NCI-H1930 (cell line): ENCODE measurements around the gene SLC25A26.
A peak's percentile ranks its signal among the peaks of the same experiment; 100 is the strongest.
"Not testable (repeated sequence)": the region's sequence is repeated elsewhere in the genome, so short reads cannot be mapped to it uniquely, and the experiment has no call there.

Experiments
- DNase-seq, 2 experiments: peaks; one replicate each; lab custom pipeline; 2025; lab: John Stamatoyannopoulos, UW

SLC25A26 gene

DNA sequence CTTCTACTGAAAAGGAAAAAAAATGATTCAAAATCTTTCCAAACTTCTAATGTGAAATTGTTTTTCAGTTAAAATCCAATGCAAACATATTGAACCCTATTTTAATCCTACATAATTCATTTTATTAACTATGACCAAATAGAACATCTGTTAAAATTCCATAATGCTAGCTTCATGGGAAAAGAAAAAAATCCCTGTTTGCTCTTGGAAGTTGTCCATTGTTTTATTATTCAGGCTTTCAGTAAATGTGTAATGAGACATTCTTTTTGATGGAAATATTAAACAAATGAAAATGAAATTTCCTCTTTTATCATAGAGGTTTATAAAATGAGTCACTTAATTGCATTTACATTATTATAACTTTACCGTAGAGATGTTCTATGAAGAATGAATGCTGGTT, 49.5 kb downstream of the SLC25A26 start:
- no peak for DNase-seq

DNA sequence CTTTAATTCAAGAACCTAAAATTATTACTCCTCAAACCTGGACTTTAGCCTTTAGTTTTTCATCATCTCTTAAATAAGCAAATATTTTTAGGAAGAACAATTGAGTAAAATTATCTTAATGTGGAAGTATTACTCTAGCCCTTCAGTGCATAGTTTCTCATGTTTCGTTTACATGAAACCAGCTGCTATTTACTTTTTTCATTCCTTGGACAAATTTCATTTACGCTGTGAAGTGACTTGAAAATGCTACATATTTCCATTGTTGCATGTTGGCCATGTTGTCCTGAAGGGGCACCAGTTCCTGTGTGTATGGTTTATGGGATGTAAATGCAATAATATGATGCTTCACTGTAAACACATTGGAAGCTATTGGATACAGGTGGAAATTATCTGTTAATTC, 49.9 kb downstream of the SLC25A26 start:
- DNase-seq = no peak

DNA sequence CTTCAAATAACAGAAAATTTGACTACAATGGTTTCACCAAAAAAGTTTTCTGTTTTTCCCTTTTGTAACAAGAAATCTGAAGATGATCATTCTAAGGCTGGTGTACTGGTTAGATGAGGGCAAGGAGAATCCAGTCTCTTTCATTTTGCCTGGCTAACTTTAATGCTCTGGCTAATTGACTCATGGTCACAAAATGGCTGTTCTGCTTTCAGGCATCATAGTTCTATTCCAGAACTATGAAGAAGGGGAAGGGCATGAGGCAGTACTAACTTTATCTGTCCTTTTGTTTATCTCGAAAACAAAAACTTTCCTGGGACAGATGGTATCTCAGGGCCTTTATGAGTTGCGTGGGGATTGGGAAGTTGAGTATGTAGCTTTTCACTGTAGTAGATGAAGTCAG, 50.4 kb downstream of the SLC25A26 start:
- DNase-seq = no peak

DNA sequence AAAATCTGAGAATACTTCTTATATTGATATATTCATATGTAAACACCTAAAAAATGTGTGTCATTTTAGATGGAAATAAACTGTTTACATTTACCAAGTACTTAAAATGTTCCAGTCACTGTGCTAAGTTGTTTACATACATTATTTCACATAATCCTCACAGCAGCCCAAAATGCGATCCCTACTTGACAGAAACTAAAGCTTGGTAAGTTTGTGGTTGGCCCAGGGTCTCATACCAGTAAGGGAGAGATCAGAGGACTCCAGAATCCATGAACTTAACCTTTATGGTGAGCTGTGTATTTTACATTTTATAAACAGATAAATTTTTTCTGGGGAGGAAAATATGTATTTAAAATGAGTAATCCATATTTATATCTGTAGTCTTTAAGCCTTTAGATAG, 51.2 kb downstream of the SLC25A26 start:
- DNase-seq = no peak

DNA sequence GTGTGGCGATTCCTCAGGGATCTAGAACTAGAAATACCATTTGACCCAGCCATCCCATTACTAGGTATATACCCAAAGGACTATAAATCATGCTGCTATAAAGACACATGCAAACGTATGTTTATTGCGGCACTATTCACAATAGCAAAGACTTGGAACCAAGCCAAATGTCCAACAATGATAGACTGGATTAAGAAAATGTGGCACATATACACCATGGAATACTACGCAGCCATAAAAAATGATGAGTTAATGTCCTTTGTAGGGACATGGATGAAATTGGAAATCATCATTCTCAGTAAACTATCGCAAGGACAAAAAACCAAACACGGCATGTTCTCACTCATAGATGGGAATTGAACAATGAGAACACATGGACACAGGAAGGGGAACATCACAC, 54.0 kb downstream of the SLC25A26 start:
- not testable (repeated sequence) for DNase-seq

DNA sequence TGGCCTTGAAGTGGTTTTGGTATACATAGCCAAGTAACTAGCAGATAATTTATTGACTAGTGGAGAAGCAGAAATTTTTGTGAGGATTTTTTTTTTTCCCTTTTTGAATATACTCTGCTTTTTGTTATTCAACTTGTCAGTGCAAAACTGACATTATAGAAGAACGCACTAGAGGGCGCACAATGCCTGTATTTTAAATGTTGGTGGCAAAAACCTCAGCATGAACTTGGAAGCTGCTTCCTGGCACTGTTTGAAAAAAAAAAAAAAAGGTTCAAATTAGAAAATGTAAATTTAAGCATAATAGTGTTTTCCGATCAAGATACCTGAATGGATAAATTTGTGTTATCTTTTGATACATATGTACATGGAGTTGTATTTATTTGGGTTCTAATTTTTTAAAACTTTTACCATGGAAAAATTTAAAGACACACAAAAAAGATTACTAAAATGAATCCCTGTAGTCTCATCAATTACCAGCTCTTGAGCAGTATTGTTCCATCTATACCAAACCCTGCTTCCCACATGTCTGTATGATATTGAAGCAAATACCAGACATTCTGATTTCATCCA, 56.0 kb downstream of the SLC25A26 start:
- peak in 1 of 2 experiments; percentile 26 for DNase-seq

DNA sequence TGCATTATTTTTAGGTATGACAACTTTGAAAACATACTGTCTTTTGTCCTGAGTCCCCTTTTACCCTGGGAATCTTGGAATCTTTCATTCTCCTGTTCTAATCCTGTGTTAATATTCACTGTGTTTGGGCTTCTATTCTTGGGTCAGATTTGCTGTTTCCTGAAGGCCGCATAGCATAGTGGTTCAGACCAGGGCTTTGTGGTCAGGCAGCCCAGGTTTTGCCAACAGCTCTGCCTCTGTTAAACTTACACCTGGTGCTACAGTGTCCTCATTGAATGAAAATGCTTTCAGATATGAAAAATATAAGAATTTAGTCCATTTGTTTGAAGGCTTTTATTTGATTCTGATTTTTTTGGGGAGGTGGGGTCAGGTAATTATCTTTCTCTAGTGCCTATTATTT, 58.4 kb downstream of the SLC25A26 start:
- no peak for DNase-seq

DNA sequence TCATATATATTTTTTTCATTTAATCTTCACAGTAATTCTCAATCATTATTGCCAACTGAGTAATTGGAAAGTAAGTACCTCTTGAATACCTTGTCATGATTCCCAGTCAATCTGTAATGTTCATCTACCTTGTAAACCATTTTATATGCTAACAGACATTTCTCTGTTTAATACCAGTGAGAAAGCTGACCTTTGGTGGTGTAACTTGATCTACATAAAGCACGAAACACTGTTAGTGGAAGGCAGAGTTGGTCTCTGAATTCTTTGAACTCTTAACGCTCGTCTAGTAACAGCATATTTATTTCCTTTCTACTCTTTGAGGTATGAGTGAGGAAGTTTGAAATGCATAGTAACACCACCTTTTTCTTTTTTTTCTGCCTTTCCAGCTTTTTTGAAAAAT, 59.5 kb downstream of the SLC25A26 start:
- no peak for DNase-seq

DNA sequence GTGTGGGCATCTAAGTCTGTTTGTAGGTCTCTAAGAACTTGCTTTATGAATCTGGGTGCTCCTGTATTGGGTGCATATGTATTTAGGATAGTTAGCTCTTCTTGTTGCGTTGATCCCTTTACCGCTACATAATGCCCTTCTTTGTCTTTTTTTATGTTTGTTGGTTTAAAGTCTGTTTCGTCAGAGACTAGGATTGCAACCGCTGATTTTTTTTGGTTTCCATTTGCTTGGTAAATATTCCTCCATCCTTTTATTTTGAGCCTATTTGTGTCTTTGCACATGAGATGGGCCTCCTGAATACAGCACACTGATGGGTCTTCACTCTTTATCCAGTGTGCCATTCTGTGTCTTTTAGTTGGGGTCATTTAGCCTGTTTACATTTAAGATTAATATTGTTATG, 71.1 kb downstream of the SLC25A26 start:
- DNase-seq = not testable (repeated sequence)

DNA sequence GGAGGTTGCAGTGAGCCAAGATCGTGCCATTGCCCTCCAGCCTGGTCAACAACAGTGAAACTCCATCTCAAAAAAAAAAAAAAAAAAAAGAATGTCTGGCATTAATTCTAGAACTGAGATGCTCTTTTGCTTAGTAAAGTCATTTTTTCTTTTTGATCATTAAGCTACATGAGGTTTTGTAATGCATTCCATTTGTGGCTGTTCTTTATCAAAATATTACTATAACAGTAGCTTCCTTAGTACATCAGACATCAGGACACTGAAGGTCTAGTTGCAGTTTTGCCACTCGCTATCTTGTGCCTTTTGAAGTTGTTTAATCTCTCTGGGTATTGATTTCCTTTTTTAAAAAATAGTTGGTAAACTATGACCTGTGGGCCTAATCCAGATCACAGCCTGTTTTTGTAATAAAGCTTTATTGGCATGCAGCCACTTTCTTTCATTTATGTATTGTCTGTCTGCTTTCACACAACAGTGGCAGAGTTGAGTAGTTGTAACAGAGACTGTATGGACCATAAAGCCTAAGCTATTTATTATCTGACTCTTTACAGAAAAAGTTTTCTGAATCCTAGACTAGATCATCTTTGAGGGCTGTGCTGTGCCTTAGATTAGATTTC, 76.6 kb downstream of the SLC25A26 start:
- no peak for DNase-seq

DNA sequence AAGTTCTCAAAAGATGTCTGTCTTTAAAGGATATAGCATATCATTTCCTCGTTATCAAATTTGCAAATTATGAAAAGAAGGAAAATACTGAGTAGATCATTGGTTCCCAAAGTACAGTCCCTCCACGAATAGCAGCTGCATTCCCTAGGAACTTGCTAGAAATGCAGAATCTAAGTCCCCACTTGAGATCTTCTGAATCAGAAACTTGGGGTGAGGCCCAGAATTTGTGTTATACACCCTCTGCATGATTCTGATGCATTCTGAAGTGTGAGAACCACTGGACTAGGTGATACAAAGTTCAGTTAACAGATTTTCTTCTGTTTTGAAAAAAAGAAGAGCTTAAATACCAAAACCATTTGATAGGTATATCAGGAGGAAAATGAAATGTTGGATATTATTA, 77.1 kb downstream of the SLC25A26 start:
- DNase-seq = no peak

DNA sequence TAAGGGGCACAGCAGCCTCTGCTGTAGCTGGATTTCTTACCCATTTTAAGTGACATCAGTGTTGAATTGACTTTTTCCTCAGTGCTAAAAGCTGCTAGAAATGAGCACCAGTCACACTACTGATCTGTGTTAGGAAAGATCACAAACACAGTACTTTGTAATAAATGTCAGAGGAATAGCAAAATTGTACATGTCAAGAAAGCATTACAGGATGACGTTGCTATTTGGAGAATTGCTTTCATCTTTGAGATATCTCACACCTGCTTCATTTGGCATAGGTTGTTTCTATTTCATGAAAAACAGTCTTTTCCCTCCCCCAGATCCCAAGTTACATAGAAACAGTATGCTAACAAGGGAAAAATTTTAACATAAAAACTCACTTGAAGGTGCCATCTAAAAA, 77.8 kb downstream of the SLC25A26 start:
- no peak for DNase-seq

DNA sequence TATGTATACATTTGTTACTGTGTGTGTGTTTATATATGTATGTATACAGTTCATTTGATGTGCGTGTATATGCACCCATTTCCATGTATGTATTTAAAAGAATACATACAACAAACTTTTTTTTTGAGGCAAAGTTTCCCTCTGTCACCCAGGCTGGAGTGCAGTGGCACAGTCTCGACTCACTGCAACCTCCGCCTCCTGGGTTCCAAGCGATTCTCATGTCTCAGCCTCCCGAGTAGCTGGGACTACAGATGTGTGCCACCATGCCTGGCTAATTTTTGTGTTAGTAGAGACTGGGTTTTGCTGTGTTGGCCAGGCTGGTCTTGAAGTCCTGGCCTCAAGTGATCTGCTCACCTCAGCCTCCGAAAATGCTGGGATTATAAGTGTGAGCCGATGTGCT, 78.3 kb downstream of the SLC25A26 start:
- not testable (repeated sequence) for DNase-seq

DNA sequence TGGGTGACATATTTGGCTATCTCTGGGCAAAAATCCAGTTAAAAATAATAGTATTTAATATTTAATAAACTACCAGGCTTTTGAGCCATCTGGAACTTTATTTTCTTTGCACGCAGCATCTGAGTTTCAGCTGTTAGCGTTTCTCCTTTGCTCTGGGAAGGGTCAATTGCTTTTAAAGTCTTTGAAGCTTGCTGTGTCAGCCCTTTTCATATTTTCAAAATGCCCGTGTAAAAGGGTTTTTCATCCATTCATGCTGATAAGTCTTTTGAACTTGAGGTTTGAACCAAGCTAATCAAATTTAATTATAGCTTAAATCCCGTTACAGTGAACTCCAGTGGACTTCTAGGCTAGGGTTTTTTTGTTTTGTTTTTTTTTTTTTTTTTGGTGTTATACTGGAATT, 79.1 kb downstream of the SLC25A26 start:
- DNase-seq = no peak

DNA sequence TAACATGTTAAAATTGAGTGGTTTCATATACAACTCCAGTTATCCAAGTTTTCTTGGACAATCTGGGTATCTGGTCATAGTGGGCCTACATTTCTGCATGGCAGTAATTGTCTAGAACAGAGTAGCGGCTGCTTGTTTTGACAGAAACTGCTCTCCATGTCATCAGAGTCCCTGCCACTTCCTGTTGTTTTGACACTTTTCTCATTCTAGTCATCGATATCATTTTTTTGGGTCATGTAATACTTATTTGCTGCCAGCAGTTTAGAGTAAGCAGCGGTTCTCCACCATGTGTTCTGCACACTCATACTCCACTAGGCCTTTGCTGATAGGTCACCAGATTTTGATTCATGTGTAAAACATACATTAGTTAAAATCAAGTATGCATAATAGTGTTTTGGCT, 81.5 kb downstream of the SLC25A26 start:
- no peak for DNase-seq

DNA sequence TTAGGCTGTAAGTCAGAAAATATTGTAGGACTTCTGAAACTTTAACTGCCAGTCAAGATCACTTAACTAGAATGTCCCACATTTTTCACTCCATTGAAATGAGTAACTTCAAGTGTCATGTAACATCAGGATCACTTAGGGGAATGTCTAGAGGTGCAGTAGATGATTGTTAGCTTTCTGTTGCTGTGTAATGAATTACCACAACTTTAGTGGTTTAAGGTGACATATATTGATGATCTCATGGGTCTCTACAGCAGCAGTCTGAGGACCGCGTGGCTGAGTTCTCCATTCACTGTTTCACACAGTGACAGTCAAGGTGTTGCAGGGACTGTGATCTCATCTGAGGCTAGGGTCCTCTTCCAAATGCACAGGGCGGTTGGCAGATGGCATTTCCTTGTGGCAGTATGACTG, 82.7 kb downstream of the SLC25A26 start:
- DNase-seq = no peak

DNA sequence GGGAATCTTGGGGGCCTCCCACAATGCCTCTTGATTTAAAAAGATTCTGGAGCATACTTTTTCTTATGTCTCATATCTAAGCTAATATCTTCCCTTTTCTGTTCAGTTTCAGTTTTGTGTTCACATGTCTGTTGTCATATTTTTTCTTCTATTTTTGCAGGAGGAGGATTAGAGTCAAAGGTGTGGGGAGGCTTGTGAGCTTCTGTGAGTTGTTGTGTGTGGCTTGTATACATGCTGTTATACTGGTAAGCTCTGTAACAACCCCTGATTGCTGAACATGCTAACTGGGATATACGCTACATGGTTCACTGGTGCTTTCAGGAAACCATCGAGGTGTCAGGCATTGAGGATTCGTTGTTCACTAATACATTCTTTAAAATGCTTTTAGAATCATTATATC, 83.5 kb downstream of the SLC25A26 start:
- DNase-seq = no peak

DNA sequence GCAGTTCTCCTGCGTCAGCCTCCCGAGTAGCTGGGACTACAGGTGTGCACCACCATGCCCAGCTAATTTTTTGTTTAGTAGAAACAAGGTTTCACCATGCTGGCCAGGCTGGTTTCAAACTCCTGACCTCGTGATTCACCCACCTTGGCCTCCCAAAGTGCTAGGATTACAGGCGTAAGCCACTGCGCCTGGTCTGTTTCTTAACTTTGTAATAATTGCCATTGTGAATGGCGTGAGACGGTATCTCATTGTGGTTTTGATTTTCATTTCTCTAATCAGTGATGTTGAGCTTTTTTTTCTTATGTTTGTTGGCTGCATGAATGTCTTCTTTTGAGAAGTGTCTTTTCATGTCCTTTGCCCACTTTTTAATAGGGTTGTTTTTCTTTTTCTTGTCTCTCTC, 85.3 kb downstream of the SLC25A26 start:
- DNase-seq = not testable (repeated sequence)

DNA sequence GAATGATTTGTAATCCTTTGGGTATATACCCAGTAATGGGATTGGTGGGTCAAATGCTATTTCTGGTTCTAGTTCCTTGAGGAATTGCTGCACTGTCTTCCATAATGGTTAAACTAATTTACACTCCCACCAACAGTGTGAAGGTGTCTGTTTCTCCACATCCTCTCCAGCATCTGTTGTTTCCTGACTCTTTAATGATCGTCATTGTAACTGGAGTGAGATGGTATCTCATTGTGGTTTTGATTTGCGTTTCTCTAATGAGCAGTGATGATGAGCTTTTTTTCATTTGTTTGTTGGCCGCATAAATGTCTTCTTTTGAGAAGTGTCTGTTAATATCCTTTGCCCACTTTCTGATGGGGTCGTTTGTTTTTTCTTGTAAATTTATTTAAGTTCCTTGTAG, 86.2 kb downstream of the SLC25A26 start:
- DNase-seq = not testable (repeated sequence)

DNA sequence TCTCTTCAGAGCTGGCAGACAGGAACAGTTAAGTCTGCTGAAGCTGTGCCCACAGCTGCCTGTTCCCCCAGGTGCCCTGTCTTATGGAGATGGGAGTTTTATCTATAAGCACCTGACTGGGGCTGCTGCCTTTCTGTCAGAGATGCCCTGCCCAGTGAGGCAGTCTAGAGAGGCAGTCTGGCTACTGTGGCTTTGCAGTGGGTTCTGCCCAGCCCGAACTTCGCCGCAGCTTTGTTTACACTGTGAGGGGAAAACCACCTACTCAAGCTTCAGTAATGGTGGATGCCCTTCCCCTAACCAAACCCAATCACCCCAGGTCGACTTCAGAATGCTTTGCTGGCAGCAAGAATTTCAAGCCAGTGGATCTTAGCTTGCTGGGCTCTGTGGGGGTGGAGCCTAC, 91.2 kb downstream of the SLC25A26 start:
- DNase-seq = no peak

DNA sequence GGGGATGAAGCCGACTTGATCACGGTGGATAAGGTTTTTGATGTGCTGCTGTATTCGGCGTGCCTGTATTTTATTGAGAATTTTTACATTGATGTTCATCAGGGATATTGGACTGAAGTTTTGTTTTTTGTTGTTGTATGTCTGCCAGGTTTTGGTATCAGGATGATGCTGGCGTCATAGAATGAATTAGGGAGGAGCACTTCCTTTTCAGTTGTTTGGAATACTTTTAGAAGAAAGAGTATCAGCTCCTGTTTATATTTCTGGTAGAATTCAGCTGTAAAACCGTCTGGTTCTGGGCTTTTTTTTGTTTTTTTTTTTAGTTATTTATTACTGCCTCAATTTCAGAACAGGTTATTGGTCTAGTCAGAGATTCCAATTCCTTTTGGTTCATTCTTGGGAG, 93.7 kb downstream of the SLC25A26 start:
- DNase-seq = no peak

DNA sequence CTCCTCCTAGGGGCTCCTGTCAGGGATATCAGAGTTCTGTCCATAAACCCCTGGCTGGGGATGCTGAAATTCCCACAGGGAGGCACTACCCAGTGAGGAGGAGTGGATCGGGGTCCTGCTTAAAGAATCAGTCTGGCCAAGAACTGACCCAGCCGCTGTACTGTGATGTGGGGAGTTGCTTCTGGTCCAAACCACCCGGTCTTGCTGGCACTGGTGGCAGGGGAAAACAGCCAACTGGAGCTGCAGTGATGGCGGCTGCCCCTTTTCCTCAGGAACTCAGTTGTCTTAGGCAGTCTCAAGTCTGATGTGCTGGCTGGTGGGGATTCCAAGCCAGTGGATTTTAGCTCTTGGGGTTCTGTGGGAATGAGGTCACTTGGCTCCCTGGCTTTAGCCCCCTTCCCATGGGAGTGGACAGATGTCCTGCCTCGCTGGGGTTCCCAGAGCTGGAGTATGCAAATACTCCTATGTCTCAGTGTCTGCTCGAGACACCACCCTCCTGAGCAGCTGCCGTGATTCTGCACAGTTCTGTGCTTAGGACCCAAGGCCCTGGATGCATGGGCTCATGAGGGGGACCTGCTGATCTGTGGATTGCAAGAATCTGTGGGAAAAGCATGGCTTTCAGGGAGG, 97.1 kb downstream of the SLC25A26 start:
- no peak for DNase-seq

DNA sequence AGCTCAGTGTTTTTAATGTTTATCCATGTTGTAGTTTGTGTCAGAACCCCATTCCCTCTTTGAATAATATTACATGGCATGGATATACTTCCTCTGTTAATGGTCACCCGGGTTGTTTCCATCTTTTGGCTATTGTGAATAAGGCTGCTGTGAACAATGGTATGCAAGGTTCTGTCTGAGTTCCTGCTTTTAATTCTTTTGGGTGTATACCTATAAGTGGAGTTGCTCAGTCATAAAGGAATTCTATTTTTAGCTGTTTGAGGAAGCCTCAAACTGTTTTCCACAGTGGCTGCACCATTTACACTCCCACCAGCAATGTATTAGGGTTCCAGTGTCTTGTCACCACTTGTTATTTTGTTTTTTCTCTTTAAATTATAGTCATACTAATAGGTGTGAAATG, 99.6 kb downstream of the SLC25A26 start:
- DNase-seq = no peak

DNA sequence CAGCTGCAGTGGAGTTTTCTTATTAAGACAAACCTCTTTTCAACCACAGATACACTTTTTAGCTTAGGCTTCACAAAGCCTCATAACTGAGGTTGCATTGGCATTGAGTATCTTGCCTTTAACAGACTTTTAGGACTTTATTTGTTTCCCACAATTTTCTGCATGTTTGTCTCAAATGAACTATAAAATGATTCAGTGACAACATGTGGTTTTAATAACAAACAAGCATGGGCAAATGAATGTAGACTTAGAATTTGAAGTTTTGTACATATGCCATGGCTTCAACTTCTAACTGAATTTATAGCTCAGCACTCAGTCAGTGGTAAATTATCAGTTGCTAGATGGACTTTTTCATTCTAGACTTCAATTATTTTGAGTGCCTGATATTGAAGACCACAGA, 101.6 kb downstream of the SLC25A26 start:
- no peak for DNase-seq
